Measurements from ENCODE around the gene FATE1.

DNA sequence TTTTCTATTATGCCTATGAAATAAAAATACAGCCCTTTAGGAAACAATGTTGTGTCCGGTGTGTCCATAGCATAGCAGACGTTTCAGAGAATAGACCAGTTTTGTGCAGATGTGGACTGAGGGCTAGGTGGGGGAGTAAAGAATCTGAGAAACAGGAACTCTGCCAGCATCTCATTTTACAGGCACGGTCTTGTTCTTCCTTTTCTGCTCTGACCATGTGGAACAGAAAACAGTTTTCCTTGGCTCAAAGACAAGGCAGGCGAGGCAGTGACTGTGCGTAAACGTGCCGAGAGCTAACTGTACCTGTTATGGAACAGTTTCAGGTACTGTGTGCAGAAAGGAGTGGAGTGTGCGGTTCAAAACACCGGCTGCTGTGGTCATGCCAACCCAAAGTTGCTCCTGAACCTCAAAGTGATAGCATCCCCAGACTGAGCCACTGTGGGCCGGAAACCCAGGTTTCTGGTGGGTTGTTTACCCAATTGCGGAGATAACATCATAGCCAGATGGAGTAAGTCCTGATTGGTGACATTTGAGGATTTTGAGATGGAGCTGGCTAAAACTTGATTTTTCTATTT lies 38.9 kb downstream of the FATE1 start:
- TF ChIP-seq, protein P1, sequence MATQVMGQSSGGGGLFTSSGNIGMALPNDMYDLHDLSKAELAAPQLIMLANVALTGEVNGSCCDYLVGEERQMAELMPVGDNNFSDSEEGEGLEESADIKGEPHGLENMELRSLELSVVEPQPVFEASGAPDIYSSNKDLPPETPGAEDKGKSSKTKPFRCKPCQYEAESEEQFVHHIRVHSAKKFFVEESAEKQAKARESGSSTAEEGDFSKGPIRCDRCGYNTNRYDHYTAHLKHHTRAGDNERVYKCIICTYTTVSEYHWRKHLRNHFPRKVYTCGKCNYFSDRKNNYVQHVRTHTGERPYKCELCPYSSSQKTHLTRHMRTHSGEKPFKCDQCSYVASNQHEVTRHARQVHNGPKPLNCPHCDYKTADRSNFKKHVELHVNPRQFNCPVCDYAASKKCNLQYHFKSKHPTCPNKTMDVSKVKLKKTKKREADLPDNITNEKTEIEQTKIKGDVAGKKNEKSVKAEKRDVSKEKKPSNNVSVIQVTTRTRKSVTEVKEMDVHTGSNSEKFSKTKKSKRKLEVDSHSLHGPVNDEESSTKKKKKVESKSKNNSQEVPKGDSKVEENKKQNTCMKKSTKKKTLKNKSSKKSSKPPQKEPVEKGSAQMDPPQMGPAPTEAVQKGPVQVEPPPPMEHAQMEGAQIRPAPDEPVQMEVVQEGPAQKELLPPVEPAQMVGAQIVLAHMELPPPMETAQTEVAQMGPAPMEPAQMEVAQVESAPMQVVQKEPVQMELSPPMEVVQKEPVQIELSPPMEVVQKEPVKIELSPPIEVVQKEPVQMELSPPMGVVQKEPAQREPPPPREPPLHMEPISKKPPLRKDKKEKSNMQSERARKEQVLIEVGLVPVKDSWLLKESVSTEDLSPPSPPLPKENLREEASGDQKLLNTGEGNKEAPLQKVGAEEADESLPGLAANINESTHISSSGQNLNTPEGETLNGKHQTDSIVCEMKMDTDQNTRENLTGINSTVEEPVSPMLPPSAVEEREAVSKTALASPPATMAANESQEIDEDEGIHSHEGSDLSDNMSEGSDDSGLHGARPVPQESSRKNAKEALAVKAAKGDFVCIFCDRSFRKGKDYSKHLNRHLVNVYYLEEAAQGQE (IDR thresholded peaks at IDR 0.05; ENCODE audit: low read depth) = no peak
- TF ChIP-seq CREB1 (IDR thresholded peaks at IDR 0.05; ENCODE audit: low read depth) (no peak), EP300 (IDR thresholded peaks at IDR 0.05; ENCODE audit: borderline replicate concordance) (no peak), TEAD4 (IDR thresholded peaks at IDR 0.05) (no peak), RAD21 (IDR thresholded peaks at IDR 0.05; ENCODE audit: low read depth) (no peak), FOXM1 (IDR thresholded peaks at IDR 0.05; ENCODE audit: borderline replicate concordance, low read depth) (no peak), YY1 (IDR thresholded peaks at IDR 0.05; ENCODE audit: low read depth) (no peak)
- TF ChIP-seq, protein P2, sequence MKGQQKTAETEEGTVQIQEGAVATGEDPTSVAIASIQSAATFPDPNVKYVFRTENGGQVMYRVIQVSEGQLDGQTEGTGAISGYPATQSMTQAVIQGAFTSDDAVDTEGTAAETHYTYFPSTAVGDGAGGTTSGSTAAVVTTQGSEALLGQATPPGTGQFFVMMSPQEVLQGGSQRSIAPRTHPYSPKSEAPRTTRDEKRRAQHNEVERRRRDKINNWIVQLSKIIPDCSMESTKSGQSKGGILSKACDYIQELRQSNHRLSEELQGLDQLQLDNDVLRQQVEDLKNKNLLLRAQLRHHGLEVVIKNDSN (IDR thresholded peaks at IDR 0.05) = no peak
